GM10248 (cell line): Measurements from ENCODE around the gene GPX4.
A peak's percentile ranks its signal among the peaks of the same experiment; 100 is the strongest.

Experiments
- CTCF ChIA-PET: fragments of 300-600 bp; sonication (Branson Sonifier 250); formaldehyde crosslinking; extraction: SDS; loops from one replicate; lab custom pipeline; 2021; ENCODE audit warnings: antibody characterized with exemption; lab: Yijun Ruan, JAX
- POLR2A ChIA-PET: fragments of 350-650 bp; sonication (Branson Sonifier 250); formaldehyde crosslinking; extraction: SDS; loops from one replicate; lab custom pipeline; 2020; ENCODE audit warnings: antibody characterized with exemption; lab: Yijun Ruan, JAX
- DNase-seq: peaks from one replicate; pipeline ENCODE4 v3.0.0; 2012; ENCODE audit errors: extremely low spot score
- CTCF ChIP-seq: IDR thresholded peaks from 2 replicates; pipeline ENCODE4 v1.5.1; 2012; ENCODE audit warnings: mild to moderate bottlenecking, low read depth; ENCODE audit errors: extremely low read depth, missing control alignments, control extremely low read depth

The GPX4 gene

DNA sequence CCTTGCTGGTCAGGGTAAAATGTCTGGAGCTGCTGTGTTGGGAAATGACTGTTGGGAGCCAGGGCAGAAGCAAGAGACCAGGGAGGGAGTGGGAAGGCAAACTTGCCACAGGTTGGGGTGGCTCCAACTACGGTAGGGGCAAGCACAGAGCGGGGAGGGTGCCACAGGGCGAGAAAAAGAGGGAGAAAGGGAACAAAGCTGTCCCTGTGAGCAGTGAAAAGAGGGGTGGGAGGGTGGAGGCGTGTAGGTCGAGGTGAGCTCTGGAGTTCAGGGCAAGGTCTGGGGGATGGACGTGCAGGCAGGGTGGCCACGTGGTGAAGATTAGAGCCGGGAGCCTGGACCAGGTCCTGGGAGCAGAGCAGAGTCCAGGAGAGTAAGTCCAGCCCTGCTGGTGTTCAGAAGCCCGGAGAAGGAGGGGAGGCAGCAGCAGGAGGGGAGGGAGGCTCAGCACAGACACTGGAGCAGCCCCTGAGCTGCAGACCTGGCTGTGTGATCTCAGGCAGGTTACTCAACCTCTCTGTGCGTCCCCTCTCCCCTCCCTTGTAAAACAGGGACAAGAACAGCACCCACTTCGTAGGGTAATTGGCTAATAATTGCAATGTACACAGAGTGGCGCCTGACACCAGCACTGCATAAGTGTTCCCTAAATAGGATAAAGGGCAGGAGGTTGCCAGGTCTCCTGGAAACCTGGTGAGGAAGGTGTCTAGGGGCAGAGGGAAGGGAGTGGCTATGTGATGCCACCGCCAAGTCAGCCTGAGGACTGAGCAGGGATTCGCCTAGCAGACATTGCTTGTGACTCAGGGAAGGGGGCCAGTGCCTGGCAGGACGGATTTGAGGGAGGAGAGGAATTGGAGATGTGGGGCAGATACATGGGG, 5.4 kb upstream of the GPX4 start:
- ChIA-PET CTCF (interaction anchor here (1.2 to 2.8 kb wide), 2 partner anchors 41 to 146 kb away, joined by 3 to 9 read pairs; no protein-coding TSS in a partner anchor), POLR2A (no interaction called here)
- DNase-seq, result no peak
- no peak for TF ChIP-seq CTCF

DNA sequence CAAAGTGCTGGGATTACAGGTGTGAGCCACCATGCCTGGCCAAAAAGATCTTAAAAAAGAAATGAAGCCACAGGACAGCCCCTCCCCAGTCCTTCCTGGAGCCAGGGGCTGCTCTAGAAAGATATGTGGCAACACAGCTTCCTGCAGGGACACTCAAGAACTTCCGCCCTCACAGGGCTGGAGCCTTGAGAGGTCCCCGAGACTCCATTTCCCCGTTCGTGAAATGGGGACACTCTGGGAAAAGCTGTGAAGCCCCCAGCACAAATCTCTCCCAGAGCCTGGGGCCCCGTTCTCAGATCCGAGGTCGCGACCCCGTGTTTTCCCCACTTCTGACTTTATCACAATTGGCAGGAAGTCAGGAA, 2.5 kb upstream of the GPX4 start:
- no peak for DNase-seq
- POLR2A ChIA-PET, result no interaction called here

DNA sequence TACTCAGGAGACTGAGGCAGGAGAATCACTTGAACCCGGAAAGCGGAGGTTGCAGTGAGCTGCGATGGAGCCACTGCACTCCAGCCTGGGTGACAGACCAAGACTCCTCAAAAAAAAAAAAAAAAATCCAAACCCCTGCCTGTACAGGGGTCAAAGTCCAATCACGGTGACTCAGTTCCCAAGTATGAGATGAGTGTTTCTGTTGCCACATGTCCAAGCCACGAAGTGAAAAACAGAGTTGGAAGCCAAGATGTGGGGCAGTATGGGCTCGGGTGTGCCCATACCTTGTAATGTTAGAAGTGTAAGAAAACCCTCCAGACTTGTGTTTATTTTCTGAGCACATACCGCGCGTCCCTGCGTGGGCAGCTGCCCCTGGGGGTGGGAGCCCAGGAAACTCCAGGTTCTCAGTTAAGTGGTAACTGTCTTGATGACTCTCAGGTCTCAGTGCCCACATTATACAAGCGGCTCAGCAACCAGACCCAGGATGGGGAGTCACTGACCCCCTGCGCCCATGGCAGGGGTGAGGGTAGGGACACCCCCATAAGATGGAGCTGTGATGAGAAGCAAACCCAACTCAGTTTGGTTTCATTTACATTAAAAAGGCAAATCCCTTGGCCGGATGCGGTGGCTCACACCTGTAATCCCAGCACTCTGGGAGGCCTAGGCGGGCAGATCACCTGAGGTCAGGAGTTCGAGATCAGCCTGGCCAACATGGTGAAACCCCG, 1.2 kb upstream of the GPX4 start:
- POLR2A ChIA-PET, result interaction anchor here (0.6 to 1.0 kb wide), 2 partner anchors 28 to 1375 kb away, joined by 4 to 5 read pairs; no protein-coding TSS in a partner anchor
- TF ChIP-seq CTCF, result no peak
- CTCF ChIA-PET, result interaction anchor here (1.2 to 2.2 kb wide), 3 partner anchors 11 to 163 kb away, joined by 4 to 17 read pairs (median 4); no protein-coding TSS in a partner anchor
- DNase-seq, result peak; percentile 49

More for the DNA sequence above, 2.5 kb upstream of the GPX4 start:
- TF ChIP-seq CTCF, result no peak
- CTCF ChIA-PET, result interaction anchor here (1.9 kb wide), 1 partner anchor 164 kb away, joined by 4 read pairs; no protein-coding TSS in a partner anchor

DNA sequence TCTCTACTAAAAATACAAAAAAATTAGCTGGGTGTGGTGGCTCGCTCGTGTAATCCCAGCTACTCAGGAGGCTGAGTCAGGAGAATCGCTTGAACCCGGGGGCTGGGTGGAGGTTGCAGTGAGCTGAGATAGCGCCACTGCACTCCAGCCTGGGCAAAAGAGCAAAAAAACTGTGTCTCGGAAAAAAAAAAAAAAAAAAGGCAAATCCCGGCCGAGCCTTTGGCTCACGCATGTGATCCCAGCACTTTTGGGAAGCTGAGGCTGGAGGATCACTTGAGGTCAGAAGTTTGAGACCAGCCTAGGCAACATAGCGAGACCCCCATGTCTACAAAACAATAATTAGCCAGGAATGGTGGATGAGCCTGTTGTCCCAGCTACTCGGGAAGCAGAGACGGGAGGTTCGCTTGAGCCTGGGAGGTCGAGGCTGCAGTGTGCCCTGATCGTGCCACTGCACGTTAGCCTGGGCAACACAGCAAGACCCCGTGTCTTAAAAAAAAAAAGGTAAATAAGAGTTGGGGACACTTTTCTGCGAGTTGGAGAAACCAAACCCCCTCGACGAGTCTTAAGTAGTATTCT, 574 bp upstream of the GPX4 start:
- POLR2A ChIA-PET, result interaction anchor here (0.6 to 1.0 kb wide), 3 partner anchors 28 to 1375 kb away, joined by 3 to 5 read pairs (median 4); no protein-coding TSS in a partner anchor
- CTCF ChIA-PET, result interaction anchor here (1.4 to 2.2 kb wide), 2 partner anchors 10 to 64 kb away, joined by 3 to 17 read pairs; no protein-coding TSS in a partner anchor
- DNase-seq, result no peak
- no peak for TF ChIP-seq CTCF

- ChIA-PET POLR2A (interaction anchor here (0.5 to 0.6 kb wide), 2 partner anchors 63 to 72 kb away, joined by 3 to 4 read pairs; no protein-coding TSS in a partner anchor), CTCF (interaction anchor here (0.7 to 2.2 kb wide), 4 partner anchors 9 to 90 kb away, joined by 3 to 17 read pairs (median 3); no protein-coding TSS in a partner anchor)
- no peak for TF ChIP-seq CTCF
- DNase-seq, result peak; percentile 85
These were observed 665 bp downstream of the GPX4 start for GRCh38 chr19:1104311-1105007.
